Caco-2 (cell line): Measurements from ENCODE around the gene CENPX. TPM values are rescaled to one million over a fixed set of nuclear protein-coding genes. Genes with fewer than 3 reads are reported as not detected.

Experiments
- BruUV-seq: library from RNA; stranded (reverse); fragments of 400-500 nt; replicated peaks from 2 replicates; lab custom pipeline; 2021; lab: Mats Ljungman, UMichigan
- CTCF ChIA-PET: fragments of 300-600 bp; sonication (Branson Sonifier 250); formaldehyde crosslinking; loops from one replicate; lab custom pipeline; 2022; ENCODE audit warnings: antibody characterized with exemption; lab: Charles Lee
- POLR2A ChIA-PET: fragments of 300-600 bp; sonication (Branson Sonifier 250); formaldehyde crosslinking; loops from one replicate; lab custom pipeline; 2022; ENCODE audit warnings: antibody characterized with exemption; lab: Charles Lee
- DNase-seq, 2 experiments: peaks; one replicate each; pipeline versions ENCODE4 v3.0.0 to v3.0.0-alpha.2; 2020 to 2022
- H3K27me3 ChIP-seq: replicated peaks from 2 replicates; pipeline ENCODE4 v1.6.0; 2011; ENCODE audit warnings: low read length; ENCODE audit not compliant: control insufficient read depth, insufficient read depth
- H3K36me3 ChIP-seq: 2 replicates; pipeline ENCODE4 v1.5.1; 2011; ENCODE audit warnings: low read length; ENCODE audit not compliant: control insufficient read depth, insufficient read depth
- H3K4me1 ChIP-seq: fragments of 250-450 bp; sonication (Bioruptor Pico); 2 replicates; pipeline ENCODE4 v1.5.1; 2020; ENCODE audit warnings: mild to moderate bottlenecking
- H3K4me3 ChIP-seq: 2 replicates; pipeline ENCODE4 v1.5.1; 2011; ENCODE audit warnings: low read depth, mild to moderate bottlenecking, control low read depth, low read length
- H3K9me3 ChIP-seq: fragments of 250-450 bp; sonication (Bioruptor Pico); 2 replicates; pipeline ENCODE4 v1.5.1; 2020; ENCODE audit warnings: mild to moderate bottlenecking, moderate library complexity
- H3K27ac Mint-ChIP-seq: one replicate; pipeline ENCODE4 v1.8.0; 2022; ENCODE audit warnings: mixed read lengths; ENCODE audit not compliant: unreplicated experiment
- H3K27me3 Mint-ChIP-seq: one replicate; pipeline ENCODE4 v1.8.0; 2022; ENCODE audit warnings: mixed read lengths; ENCODE audit not compliant: insufficient read depth, unreplicated experiment
- H3K36me3 Mint-ChIP-seq: one replicate; pipeline ENCODE4 v1.8.0; 2022; ENCODE audit warnings: mild to moderate bottlenecking, mixed read lengths; ENCODE audit not compliant: insufficient read depth, unreplicated experiment
- H3K4me1 Mint-ChIP-seq: one replicate; pipeline ENCODE4 v1.8.0; 2022; ENCODE audit warnings: low read depth, mixed read lengths; ENCODE audit not compliant: unreplicated experiment
- H3K4me3 Mint-ChIP-seq: one replicate; pipeline ENCODE4 v1.8.0; 2022; ENCODE audit warnings: mild to moderate bottlenecking, moderate library complexity, mixed read lengths; ENCODE audit not compliant: unreplicated experiment
- H3K9me3 Mint-ChIP-seq: one replicate; pipeline ENCODE4 v1.8.0; 2022; ENCODE audit warnings: mixed read lengths; ENCODE audit not compliant: unreplicated experiment
- intact Hi-C: fragments of 100-400 bp; cut with micrococcal nuclease; formaldehyde crosslinking; loops from one replicate; pipeline ENCODE4 v1.10.0; 2022; ENCODE audit not compliant: unreplicated experiment
- total RNA-seq: library from RNA; stranded (reverse); gene quantifications from 2 replicates; pipeline ENCODE4 v1.2.3, GENCODE V29; 2022
- TF ChIP-seq, protein P1 (sequence below), 2 experiments: fragments of 200-600 bp in 1 of 2; IDR thresholded peaks; 1 replicate in 1 of 2; 2 replicates in 1 of 2; pipeline versions ENCODE4 v1.5.1 to v1.8.0; 2011 to 2022; ENCODE audit warnings: antibody characterized with exemption in 1 of 2, control low read depth in 1 of 2, inconsistent platforms in 1 of 2, low read depth in 1 of 2, low read length in 1 of 2, mild to moderate bottlenecking in 1 of 2, moderate library complexity in 1 of 2; ENCODE audit not compliant: insufficient read depth in 1 of 2, severe bottlenecking in 1 of 2, unreplicated experiment in 1 of 2

Gene CENPX
- total RNA-seq, 1 experiment from 2014 or later: 85.3 TPM

DNA sequence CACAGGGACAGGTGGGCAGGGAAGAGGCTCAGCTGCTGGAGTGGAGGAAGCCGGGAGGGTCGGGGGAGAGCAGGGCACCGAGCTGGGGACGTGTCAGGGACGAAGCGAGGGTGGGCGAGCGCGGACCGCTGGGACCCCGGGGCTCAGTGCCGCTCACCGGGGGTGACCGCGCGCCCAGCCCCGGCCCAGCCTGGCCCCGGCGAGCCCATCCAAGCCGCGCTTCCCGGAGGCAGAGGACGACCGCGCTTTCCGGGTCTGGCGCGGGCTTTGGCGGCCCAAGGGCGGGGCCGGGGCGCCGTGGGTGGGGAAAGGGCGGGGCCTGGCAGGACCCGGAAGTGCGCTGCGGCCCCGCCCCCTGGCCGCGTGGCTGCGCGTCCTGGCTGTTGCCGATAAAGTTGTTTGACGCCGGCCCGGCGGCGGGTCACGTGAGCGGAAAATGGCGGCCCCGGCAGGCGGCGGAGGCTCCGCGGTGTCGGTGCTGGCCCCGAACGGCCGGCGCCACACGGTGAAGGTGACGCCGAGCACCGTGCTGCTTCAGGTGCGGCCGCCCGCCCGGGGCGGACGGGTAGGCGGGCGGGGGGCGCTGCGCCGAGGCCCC is 45.4 kb downstream of the CENPX start, which contains the start of gene ASPSCR1:
Gene ASPSCR1 (plus strand): TSS at position 419 of the 598 bp plus-strand sequence. CDS start 18 bp downstream, at position 437.
- H3K36me3 Mint-ChIP-seq: peaks cover 48% of the 10 kb centered on the region
- POLR2A ChIA-PET: interaction anchor here (0.5 to 1.0 kb wide), 5 partner anchors 9 to 121 kb away, joined by 3 to 7 read pairs (median 7); no protein-coding TSS in a partner anchor
- Histone ChIP-seq H3K27me3 (no peaks in the 10 kb centered on the region), H3K36me3 (no peaks in the 10 kb centered on the region), H3K4me1 (peaks cover 8% of the 10 kb centered on the region; the same call in 1 of the 2 replicates), H3K4me3 (peak within 1 kb of the TSS; percentile 79), H3K9me3 (peaks cover 11% of the 10 kb centered on the region)
- TF ChIP-seq, protein P1, sequence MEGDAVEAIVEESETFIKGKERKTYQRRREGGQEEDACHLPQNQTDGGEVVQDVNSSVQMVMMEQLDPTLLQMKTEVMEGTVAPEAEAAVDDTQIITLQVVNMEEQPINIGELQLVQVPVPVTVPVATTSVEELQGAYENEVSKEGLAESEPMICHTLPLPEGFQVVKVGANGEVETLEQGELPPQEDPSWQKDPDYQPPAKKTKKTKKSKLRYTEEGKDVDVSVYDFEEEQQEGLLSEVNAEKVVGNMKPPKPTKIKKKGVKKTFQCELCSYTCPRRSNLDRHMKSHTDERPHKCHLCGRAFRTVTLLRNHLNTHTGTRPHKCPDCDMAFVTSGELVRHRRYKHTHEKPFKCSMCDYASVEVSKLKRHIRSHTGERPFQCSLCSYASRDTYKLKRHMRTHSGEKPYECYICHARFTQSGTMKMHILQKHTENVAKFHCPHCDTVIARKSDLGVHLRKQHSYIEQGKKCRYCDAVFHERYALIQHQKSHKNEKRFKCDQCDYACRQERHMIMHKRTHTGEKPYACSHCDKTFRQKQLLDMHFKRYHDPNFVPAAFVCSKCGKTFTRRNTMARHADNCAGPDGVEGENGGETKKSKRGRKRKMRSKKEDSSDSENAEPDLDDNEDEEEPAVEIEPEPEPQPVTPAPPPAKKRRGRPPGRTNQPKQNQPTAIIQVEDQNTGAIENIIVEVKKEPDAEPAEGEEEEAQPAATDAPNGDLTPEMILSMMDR (IDR thresholded peaks at IDR 0.05; ENCODE audit: insufficient read depth in 1 of 2, low read depth in 1 of 2, low read length in 1 of 2, severe bottlenecking in 1 of 2, unreplicated experiment in 1 of 2): no peak
- no peaks in the 10 kb centered on the region for H3K9me3 Mint-ChIP-seq
- H3K27ac Mint-ChIP-seq: peak within 1 kb of the TSS; percentile 97
- intact Hi-C loops: loop anchor here (1.0 kb wide), 1 partner anchor 46 kb away; the partner anchor contains the start of gene LRRC45
- no peaks in the 10 kb centered on the region for H3K27me3 Mint-ChIP-seq
- CTCF ChIA-PET: interaction anchor here (0.5 to 1.4 kb wide), 3 partner anchors 9 to 43 kb away, joined by 3 to 11 read pairs (median 5); no protein-coding TSS in a partner anchor
- BruUV-seq: no TSS peak
- H3K4me3 Mint-ChIP-seq: peak within 1 kb of the TSS; percentile 98
- peaks cover 5% of the 10 kb centered on the region for H3K4me1 Mint-ChIP-seq
- peak; percentile 90 to 96 for DNase-seq

DNA sequence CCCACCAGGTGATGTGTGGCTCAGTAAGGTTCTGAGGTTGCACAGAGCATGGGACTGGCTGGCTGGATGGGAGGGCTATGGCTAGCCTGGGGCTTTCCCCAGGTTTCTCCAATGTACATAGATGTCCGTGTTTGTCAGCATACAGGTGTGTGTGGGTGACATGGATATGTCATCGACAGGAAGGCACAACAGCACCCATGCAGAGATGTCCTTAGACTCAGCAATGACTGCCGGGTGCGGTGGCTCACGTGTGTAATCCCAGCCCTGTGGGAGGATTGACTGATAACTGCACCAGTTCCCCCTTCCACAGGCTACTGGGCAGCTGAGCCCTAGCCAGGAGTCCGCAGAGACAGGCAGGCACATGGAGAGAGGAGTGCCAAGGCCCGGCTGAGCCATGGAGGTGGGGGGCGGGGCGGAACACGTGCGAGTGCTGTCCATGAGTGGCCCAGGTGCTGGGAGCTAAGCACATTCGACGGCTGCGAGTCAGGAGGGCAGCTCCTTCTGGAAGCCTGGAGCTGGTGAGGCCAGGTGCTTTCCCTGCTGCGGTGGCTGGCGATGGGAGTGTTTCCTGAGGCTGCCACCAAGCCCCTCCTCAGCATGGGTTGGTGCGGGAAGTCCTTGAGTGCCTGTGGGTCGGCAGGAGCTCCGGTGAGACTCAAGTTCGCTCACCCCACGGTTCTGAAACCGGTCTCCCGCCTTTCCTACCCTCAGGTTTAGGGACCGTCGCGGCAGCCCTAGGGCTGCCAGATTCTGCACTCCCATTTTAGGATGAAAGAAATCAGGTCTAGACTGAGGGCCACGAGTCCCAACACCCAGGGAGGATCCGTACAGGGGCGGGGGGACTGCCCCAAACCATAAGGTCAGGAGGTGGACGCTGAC is 46.1 kb downstream of the CENPX start:
- Mint-ChIP-seq H3K9me3 (no peaks in the 10 kb centered on the region), H3K36me3 (peaks cover 42% of the 10 kb centered on the region), H3K27me3 (no peaks in the 10 kb centered on the region), H3K4me1 (peaks cover 5% of the 10 kb centered on the region), H3K27ac (peak overlapping the region; percentile 97), H3K4me3 (peak overlapping the region; percentile 98)
- Histone ChIP-seq H3K4me3 (peak overlapping the region; percentile 79), H3K27me3 (no peaks in the 10 kb centered on the region), H3K9me3 (peaks cover 12% of the 10 kb centered on the region), H3K36me3 (no peaks in the 10 kb centered on the region), H3K4me1 (peaks cover 8% of the 10 kb centered on the region; the same call in 1 of the 2 replicates)
- peak; percentile 65 to 72 for DNase-seq
- CTCF ChIA-PET: interaction anchor here (0.5 to 1.4 kb wide), 3 partner anchors 8 to 43 kb away, joined by 3 to 11 read pairs (median 5); no protein-coding TSS in a partner anchor
- TF ChIP-seq, protein P1 (IDR thresholded peaks at IDR 0.05; ENCODE audit: insufficient read depth in 1 of 2, low read depth in 1 of 2, low read length in 1 of 2, severe bottlenecking in 1 of 2, unreplicated experiment in 1 of 2): no peak
- POLR2A ChIA-PET: interaction anchor here (0.5 to 1.0 kb wide), 5 partner anchors 9 to 120 kb away, joined by 3 to 7 read pairs (median 7); no protein-coding TSS in a partner anchor
- intact Hi-C loops: loop anchor here (1.0 kb wide), 2 partner anchors 8 to 47 kb away; partner anchors contain the start of gene LRRC45
- BruUV-seq: TSS peak; percentile 67

GRCh38 chr17:81973432-81973831 is 49.2 kb downstream of the CENPX start:
- Histone ChIP-seq H3K36me3 (no peaks in the 10 kb centered on the region), H3K9me3 (peaks cover 12% of the 10 kb centered on the region), H3K4me1 (peaks cover 21% of the 10 kb centered on the region), H3K27me3 (no peaks in the 10 kb centered on the region), H3K4me3 (no peak overlapping the region)
- intact Hi-C loops: no loop called here
- peaks cover 11% of the 10 kb centered on the region for H3K4me1 Mint-ChIP-seq
- peaks cover 16% of the 10 kb centered on the region for H3K36me3 Mint-ChIP-seq
- no peak overlapping the region for H3K27ac Mint-ChIP-seq
- CTCF ChIA-PET: no interaction called here
- H3K27me3 Mint-ChIP-seq: no peaks in the 10 kb centered on the region
- no peak overlapping the region for H3K4me3 Mint-ChIP-seq
- BruUV-seq: no TSS peak
- DNase-seq: no peak
- POLR2A ChIA-PET: no interaction called here
- TF ChIP-seq, protein P1 (IDR thresholded peaks at IDR 0.05; ENCODE audit: insufficient read depth in 1 of 2, low read depth in 1 of 2, low read length in 1 of 2, severe bottlenecking in 1 of 2, unreplicated experiment in 1 of 2): no peak
- H3K9me3 Mint-ChIP-seq: no peaks in the 10 kb centered on the region
